ENCODE measurements around the gene OSBPL5. TPM values are rescaled to one million over a fixed set of nuclear protein-coding genes. Genes with fewer than 3 reads are reported as not detected.

OSBPL5 gene
- polyA plus RNA-seq, 1 donor = 14.1 TPM

DNA sequence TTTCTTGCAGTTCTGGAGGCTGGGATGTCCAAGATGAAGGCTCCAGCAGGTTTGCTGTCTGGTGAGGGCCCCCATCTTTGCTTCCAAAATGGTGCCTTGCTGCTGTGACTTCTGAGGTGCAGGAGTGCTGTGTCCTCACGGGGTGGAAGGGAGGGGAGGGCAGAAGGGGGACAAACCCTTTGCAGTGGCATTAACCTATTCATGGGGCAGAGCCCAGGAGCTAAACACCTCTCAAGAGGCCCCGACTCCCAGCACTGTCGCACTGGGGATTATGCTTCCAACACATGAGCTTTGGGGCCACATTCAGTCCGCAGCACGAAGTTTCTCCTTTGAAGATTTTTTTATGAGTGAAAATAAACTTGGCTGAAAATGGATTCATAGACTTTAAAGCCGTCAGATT, 25.5 kb upstream of the OSBPL5 start:
- no CpG with 5 or more reads among the region's 6 CpGs for WGBS (ENCODE audit: insufficient coverage, low lambda C conversion rate)
- Histone ChIP-seq H3K4me3 (ENCODE audit: low read length) (no peak overlapping the region), H3K36me3 (ENCODE audit: control insufficient read depth, insufficient read depth, low read length) (no peaks in the 10 kb centered on the region), H3K9me3 (ENCODE audit: control insufficient read depth, low read depth, low read length) (no peaks in the 10 kb centered on the region), H3K27ac (ENCODE audit: low read length) (no peak overlapping the region), H3K4me1 (ENCODE audit: control insufficient read depth, insufficient read depth, low read length) (peaks cover 4% of the 10 kb centered on the region), H3K27me3 (ENCODE audit: control insufficient read depth, insufficient read depth, low read length) (peaks cover 5% of the 10 kb centered on the region)
- DNase-seq = no peak

DNA sequence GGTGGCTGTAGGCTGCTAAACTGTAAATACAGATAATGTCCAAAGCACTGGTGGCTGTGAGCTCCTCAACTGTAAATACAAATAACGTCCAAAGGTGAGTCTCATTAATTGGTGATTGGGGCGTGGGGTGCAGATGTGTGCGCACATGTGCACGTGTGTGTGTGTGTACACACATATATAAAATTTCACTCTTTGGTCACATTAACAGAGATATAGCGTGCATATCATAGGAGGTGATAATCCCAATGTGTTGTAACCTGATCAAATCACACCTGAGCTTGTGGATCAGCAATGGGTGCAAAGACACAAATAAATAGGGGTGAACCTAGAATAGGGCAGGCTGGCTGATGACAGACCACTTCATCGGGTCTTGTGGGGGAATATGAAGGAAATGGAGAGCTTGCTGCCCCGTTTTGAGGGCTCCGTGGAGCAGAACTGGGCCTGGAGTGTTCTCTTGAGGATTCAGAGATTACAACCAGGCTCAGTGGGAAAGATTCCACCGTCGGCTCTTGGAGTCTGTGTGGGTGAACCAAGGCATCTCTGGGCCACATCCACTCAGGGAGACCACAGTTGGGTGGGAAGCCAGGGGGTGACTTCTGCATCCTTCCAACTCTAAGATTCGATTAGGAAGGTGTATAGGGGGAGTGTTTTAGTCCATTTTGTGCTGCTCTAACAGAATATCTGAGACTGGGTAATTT, 24.9 kb upstream of the OSBPL5 start:
- WGBS (ENCODE audit: insufficient coverage, low lambda C conversion rate) = no CpG with 5 or more reads among the region's 11 CpGs
- no peaks in the 10 kb centered on the region for H3K4me1 ChIP-seq (ENCODE audit: control insufficient read depth, insufficient read depth, low read length)
- no peak for DNase-seq

DNA sequence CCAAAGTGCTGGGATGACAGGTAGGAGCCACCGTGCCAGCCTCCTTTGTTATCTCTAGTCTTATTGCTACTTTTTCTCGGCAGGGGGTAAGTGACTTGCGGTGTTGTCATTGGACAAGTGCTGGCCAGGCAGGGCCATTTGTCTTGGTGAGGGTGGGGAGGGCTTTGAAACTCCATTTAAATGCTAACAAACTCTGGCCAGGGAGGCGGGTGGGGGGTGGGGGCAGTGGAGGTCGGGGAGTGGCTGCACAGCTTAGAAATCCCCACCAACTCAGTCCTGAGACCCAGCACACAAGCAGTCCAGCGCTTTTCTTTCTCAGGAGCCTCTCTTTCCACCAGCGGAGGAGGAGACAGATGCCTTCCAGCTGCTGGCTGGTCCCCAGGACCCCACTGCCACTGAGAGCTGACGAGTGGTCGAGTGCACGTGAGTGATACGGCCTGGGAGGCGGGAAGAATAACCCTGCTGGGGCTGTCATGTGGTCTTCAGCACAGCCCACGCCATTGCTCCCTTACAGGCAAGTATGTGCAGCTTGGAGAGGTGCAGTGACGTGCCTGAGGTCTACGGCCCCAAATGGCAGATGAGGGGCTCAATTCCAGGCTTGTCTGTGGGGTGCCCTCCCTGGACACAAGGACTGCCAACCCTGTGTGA, 24.2 kb upstream of the OSBPL5 start:
- Histone ChIP-seq H3K4me1 (ENCODE audit: control insufficient read depth, insufficient read depth, low read length) (no peaks in the 10 kb centered on the region), H3K27me3 (ENCODE audit: control insufficient read depth, insufficient read depth, low read length) (peaks cover 5% of the 10 kb centered on the region), H3K9me3 (ENCODE audit: control insufficient read depth, low read depth, low read length) (no peaks in the 10 kb centered on the region), H3K36me3 (ENCODE audit: control insufficient read depth, insufficient read depth, low read length) (no peaks in the 10 kb centered on the region), H3K4me3 (ENCODE audit: low read length) (no peak overlapping the region), H3K27ac (ENCODE audit: low read length) (no peak overlapping the region)
- no peak for DNase-seq
- no CpG with 5 or more reads among the region's 15 CpGs for WGBS (ENCODE audit: insufficient coverage, low lambda C conversion rate)

More for the DNA sequence above, 24.9 kb upstream of the OSBPL5 start:
- H3K9me3 ChIP-seq (ENCODE audit: control insufficient read depth, low read depth, low read length) = no peaks in the 10 kb centered on the region
- peaks cover 5% of the 10 kb centered on the region for H3K27me3 ChIP-seq (ENCODE audit: control insufficient read depth, insufficient read depth, low read length)
- H3K36me3 ChIP-seq (ENCODE audit: control insufficient read depth, insufficient read depth, low read length) = no peaks in the 10 kb centered on the region
- H3K4me3 ChIP-seq (ENCODE audit: low read length) = no peak overlapping the region
- H3K27ac ChIP-seq (ENCODE audit: low read length) = no peak overlapping the region

DNA sequence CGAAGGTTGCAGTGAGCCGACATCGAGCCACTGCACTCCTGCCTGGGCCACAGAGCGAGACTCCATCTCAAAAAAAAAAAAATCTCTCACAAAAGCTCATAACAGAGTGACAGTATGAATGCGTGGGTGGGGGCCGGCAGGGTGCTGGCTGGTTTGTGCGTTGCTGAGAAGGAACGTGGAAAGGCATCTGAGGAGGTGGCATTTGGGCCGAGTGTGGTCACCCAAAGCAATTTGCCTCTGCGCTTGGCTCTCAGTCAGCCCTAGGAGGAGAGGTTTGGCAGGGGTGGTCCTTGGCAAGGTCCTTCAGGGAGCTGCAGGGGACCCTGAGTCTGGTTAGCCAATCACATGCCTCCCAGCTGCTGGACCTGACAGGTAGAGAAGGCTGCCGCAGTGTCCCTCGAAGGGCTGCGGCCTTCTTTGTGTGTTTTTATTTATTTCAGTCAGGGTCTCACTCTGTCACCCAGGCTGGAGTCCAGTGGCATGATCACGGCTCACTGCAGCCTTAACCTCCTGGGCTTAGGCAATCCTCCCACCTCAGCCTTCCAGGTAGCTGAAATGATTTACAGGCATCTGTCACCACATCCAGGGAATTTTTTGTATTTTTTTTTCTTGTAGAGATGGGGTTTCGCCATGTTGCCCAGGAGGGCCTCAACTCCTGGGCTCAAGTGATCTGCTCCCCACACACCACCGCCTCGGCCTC, 23.5 kb upstream of the OSBPL5 start:
- Histone ChIP-seq H3K36me3 (ENCODE audit: control insufficient read depth, insufficient read depth, low read length) (no peaks in the 10 kb centered on the region), H3K27ac (ENCODE audit: low read length) (no peak overlapping the region), H3K9me3 (ENCODE audit: control insufficient read depth, low read depth, low read length) (no peaks in the 10 kb centered on the region), H3K27me3 (ENCODE audit: control insufficient read depth, insufficient read depth, low read length) (peaks cover 5% of the 10 kb centered on the region), H3K4me1 (ENCODE audit: control insufficient read depth, insufficient read depth, low read length) (no peaks in the 10 kb centered on the region), H3K4me3 (ENCODE audit: low read length) (no peak overlapping the region)
- DNase-seq = no peak
- WGBS (ENCODE audit: insufficient coverage, low lambda C conversion rate) = no CpG with 5 or more reads among the region's 17 CpGs

DNA sequence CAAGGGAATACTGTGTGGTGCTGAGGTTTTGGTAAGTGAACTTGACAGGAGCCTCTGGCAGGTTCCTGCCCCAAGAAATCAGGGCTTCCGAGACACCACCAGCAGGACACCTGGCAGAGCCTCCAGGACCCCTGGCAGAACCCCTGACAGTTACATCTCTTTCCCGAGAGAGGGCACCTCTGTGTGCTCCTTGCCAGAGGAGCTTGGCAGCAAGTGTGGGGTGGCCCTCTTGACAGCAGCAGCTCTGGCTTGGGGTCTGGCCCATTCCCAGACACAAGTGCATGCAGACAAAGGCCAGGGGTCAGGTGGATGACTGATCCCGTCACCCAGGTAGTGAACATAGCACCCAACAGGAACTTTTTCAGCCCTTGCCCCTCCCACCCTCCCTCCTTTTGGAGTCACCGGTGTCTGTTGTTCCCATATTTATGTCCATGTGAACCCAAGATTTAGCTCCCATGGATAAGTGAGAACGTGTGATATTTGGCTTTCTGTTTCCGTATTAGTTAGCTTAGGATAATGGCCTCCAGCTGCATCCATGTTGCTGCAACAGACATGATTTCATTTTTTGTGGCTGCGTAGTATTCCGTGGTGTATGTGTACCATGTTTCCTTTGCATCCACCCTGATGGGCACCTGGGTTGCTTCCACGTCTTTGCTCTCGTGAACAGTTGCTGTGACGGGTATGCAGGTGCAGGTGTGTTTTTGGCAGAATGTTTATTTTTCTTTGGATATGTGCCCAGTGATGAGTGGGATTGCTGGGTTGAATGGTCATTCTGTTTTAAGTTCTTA, 21.2 kb upstream of the OSBPL5 start:
- no peak for DNase-seq

DNA sequence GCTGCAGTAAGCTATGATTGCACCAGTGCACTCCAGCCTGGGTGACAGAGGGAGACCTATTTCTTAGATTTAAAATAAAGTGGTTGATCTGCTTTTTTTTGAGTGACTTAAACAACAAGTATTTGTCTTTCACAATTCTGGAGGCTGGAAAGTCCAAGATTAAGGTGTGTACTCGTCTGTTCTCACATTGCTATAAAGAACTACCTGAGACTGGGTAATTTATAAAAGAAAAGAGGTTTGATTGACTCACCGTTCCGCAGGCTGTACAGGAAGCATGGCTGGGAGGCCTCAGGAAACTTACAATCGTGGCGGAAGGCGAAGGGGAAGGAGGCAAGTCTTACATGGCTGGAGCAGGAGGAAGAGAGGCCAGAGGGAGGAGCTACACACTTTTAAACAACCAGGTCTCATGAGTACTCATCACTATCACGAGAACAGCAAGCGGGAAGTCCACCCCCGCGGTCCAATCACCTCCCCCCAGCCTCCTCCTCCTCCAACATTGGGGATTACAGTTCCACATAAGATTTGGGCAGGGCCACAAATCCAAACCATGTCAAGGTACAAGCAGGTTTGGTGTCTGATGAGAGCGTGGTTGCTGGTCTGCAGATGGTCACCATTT, 19.7 kb upstream of the OSBPL5 start:
- H3K4me3 ChIP-seq (ENCODE audit: low read length) = no peak overlapping the region
- no peak for DNase-seq
- 100% methylated on average over 3 of the region's 11 CpGs for WGBS (ENCODE audit: insufficient coverage, low lambda C conversion rate)

More for the DNA sequence above, 21.2 kb upstream of the OSBPL5 start:
- Histone ChIP-seq H3K4me3 (ENCODE audit: low read length) (no peak overlapping the region), H3K27me3 (ENCODE audit: control insufficient read depth, insufficient read depth, low read length) (peaks cover 5% of the 10 kb centered on the region), H3K4me1 (ENCODE audit: control insufficient read depth, insufficient read depth, low read length) (no peaks in the 10 kb centered on the region), H3K9me3 (ENCODE audit: control insufficient read depth, low read depth, low read length) (no peaks in the 10 kb centered on the region), H3K36me3 (ENCODE audit: control insufficient read depth, insufficient read depth, low read length) (no peaks in the 10 kb centered on the region), H3K27ac (ENCODE audit: low read length) (no peak overlapping the region)
- 90% methylated on average over 2 of the region's 11 CpGs for WGBS (ENCODE audit: insufficient coverage, low lambda C conversion rate)

DNA sequence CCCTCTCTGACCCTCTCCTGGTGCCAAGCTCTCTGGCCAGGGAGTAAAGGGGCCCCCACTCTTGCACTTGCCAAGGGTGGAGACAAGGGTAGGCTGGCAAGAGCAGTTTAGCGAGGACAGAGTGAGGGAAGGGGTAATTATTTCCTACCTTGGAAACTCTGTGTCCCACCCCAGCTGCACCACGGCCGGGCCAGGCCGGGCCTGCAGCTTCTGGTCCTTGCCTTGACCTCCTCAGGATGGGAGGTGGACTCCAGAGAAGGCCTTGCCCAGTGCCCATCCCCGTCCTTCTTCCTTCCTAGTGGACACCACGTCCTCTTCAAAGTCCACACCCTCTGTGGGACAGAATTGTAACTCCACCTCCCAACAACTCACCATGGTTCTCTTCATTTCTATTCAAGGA, 18.4 kb upstream of the OSBPL5 start:
- Histone ChIP-seq H3K36me3 (ENCODE audit: control insufficient read depth, insufficient read depth, low read length) (no peaks in the 10 kb centered on the region), H3K9me3 (ENCODE audit: control insufficient read depth, low read depth, low read length) (no peaks in the 10 kb centered on the region), H3K4me3 (ENCODE audit: low read length) (no peak overlapping the region), H3K27ac (ENCODE audit: low read length) (no peak overlapping the region), H3K4me1 (ENCODE audit: control insufficient read depth, insufficient read depth, low read length) (no peaks in the 10 kb centered on the region), H3K27me3 (ENCODE audit: control insufficient read depth, insufficient read depth, low read length) (peaks cover 2% of the 10 kb centered on the region)
- DNase-seq = no peak
- no CpG with 5 or more reads among the region's 6 CpGs for WGBS (ENCODE audit: insufficient coverage, low lambda C conversion rate)

More for the DNA sequence above, 19.7 kb upstream of the OSBPL5 start:
- no peaks in the 10 kb centered on the region for H3K9me3 ChIP-seq (ENCODE audit: control insufficient read depth, low read depth, low read length)
- H3K27me3 ChIP-seq (ENCODE audit: control insufficient read depth, insufficient read depth, low read length) = peaks cover 5% of the 10 kb centered on the region
- H3K27ac ChIP-seq (ENCODE audit: low read length) = no peak overlapping the region
- H3K4me1 ChIP-seq (ENCODE audit: control insufficient read depth, insufficient read depth, low read length) = no peaks in the 10 kb centered on the region
- H3K36me3 ChIP-seq (ENCODE audit: control insufficient read depth, insufficient read depth, low read length) = no peaks in the 10 kb centered on the region

DNA sequence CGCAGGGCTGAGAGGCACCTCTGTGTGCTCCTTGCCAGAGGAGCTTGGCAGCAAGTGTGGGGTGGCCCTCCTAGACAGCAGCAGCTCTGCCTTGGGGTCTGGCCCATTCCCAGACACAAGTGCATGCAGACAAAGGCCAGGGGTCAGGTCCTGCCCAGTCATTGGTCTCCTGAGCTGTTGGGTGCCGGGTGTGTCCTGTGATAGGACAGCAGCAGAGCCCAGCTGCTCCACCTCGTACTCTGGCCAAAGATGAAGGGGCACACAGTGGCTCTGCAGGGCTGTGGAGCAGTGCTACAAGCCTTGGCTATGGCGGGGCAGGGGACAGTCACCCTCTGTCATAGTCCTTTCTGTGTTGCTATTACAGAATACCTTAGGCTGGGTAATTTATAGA, 17.3 kb upstream of the OSBPL5 start:
- H3K4me3 ChIP-seq (ENCODE audit: low read length) = no peak overlapping the region
- H3K4me1 ChIP-seq (ENCODE audit: control insufficient read depth, insufficient read depth, low read length) = no peaks in the 10 kb centered on the region
- H3K27me3 ChIP-seq (ENCODE audit: control insufficient read depth, insufficient read depth, low read length) = no peaks in the 10 kb centered on the region
- H3K9me3 ChIP-seq (ENCODE audit: control insufficient read depth, low read depth, low read length) = no peaks in the 10 kb centered on the region
- WGBS (ENCODE audit: insufficient coverage, low lambda C conversion rate) = no CpG with 5 or more reads among the region's 4 CpGs
- DNase-seq = no peak
- H3K36me3 ChIP-seq (ENCODE audit: control insufficient read depth, insufficient read depth, low read length) = no peaks in the 10 kb centered on the region
- H3K27ac ChIP-seq (ENCODE audit: low read length) = no peak overlapping the region

DNA sequence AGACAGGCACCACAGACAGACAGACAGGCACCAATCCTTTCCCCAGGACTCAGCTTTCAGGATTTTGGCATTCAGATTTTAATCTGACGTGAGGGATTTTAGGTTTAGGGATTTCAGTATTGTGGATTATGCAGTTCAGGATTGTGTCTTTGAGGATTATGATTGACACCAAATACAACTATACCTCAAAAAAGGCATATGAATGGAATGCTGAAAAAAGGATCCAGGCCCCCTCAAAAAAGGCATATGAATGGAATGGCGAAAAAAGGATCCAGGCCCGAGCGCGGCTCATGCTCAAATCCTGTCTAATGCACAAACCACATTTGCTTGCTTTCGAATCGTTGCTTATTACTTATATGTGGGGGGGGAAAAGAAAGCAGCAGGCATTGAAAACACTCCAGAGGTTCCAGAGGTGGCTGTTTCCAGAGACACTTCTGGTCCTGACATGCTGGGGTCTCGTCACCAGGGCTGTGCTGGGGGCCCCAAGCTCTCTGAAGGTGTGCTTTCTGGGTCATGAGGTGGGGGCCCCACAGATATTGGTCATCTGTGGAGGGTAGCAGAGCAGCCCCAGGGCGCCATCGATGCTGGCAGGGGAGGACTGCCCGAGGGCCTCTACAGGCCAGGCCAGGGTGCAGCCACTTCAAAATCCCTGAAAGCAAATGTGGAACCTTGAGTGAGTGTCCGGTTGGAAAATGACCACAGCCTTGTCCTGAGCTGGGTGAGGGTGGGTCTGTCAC, 16.8 kb upstream of the OSBPL5 start:
- no peak for DNase-seq
- WGBS (ENCODE audit: insufficient coverage, low lambda C conversion rate) = no CpG with 5 or more reads among the region's 12 CpGs

More for the DNA sequence above, 16.8 kb upstream of the OSBPL5 start:
- no peaks in the 10 kb centered on the region for H3K4me1 ChIP-seq (ENCODE audit: control insufficient read depth, insufficient read depth, low read length)
- H3K27me3 ChIP-seq (ENCODE audit: control insufficient read depth, insufficient read depth, low read length) = no peaks in the 10 kb centered on the region
- no peaks in the 10 kb centered on the region for H3K9me3 ChIP-seq (ENCODE audit: control insufficient read depth, low read depth, low read length)
- no peak overlapping the region for H3K4me3 ChIP-seq (ENCODE audit: low read length)
- H3K27ac ChIP-seq (ENCODE audit: low read length) = no peak overlapping the region
- H3K36me3 ChIP-seq (ENCODE audit: control insufficient read depth, insufficient read depth, low read length) = no peaks in the 10 kb centered on the region

Data from large intestine (tissue), 3 donors.